Transverse colon (tissue), 4 donors: Measurements from ENCODE around the gene PRR5. TPM values are rescaled to one million over a fixed set of nuclear protein-coding genes. Genes with fewer than 3 reads are reported as not detected.
"Not testable (repeated sequence)": the region's sequence is repeated elsewhere in the genome, so short reads cannot be mapped to it uniquely, and the experiment has no call there.

Experiments
- DNase-seq: peaks from one replicate; pipeline ENCODE4 v3.0.0-alpha.2; 2019
- H3K27ac ChIP-seq, 4 donors: fragments of 200-600 bp; sonication (generic); 2 replicates each; pipeline ENCODE4 v1.5.1; 2016 to 2018; ENCODE audit warnings: inconsistent platforms in 4 of 4
- H3K27me3 ChIP-seq: fragments of 200-600 bp; sonication (generic); 2 replicates; pipeline ENCODE4 v1.5.1; 2017; ENCODE audit warnings: inconsistent platforms
- H3K36me3 ChIP-seq, 4 donors: fragments of 200-600 bp; sonication (generic); 2 replicates each; pipeline ENCODE4 v1.5.1; 2017 to 2019; ENCODE audit warnings: inconsistent platforms in 4 of 4
- H3K4me1 ChIP-seq, 4 donors: fragments of 200-600 bp; sonication (generic); 2 replicates each; pipeline ENCODE4 v1.5.1; 2017 to 2020; ENCODE audit warnings: inconsistent platforms in 4 of 4
- H3K4me3 ChIP-seq, 4 donors: fragments of 200-600 bp; sonication (generic); 1 replicate in 1 of 4; 2 replicates in 3 of 4; pipeline versions ENCODE4 v1.5.1 to v1.6.1; 2017 to 2019; ENCODE audit warnings: inconsistent platforms in 4 of 4
- H3K9me3 ChIP-seq, 2 donors: fragments of 200-600 bp; sonication (generic); 2 replicates each; pipeline ENCODE4 v1.5.1; 2017 to 2019; ENCODE audit warnings: inconsistent platforms in 2 of 2
- CTCF ChIP-seq, 5 experiments: fragments of 200-600 bp in 3 of 5; fragments of 450-650 bp in 2 of 5; sonication (generic) in 3 of 5; IDR thresholded peaks; 1 replicate in 2 of 5; 2 replicates in 3 of 5; pipeline ENCODE4 v1.5.1; 2016 to 2017; ENCODE audit warnings: antibody characterized with exemption in 5 of 5, inconsistent platforms in 3 of 5, mild to moderate bottlenecking in 2 of 5, moderate library complexity in 1 of 5
- EP300 ChIP-seq: sonication (generic); formaldehyde crosslinking; IDR thresholded peaks from one replicate; pipeline ENCODE4 v1.6.1; 2017; ENCODE audit warnings: antibody characterized with exemption, low read depth
- POLR2A ChIP-seq: fragments of 450-650 bp; IDR thresholded peaks from one replicate; pipeline ENCODE4 v1.6.1; 2016; ENCODE audit warnings: antibody characterized with exemption, mild to moderate bottlenecking, moderate library complexity
- POLR2AphosphoS5 ChIP-seq, 3 donors: sonication (generic); formaldehyde crosslinking; IDR thresholded peaks; one replicate each; pipeline ENCODE4 v1.6.1; 2016; ENCODE audit warnings: antibody characterized with exemption in 3 of 3
- WGBS, 2 donors: methylation state at CpG; one replicate each; pipeline ENCODE4 v1.1.5; 2018; ENCODE audit warnings: low coverage in 1 of 2; 5-methylcytosine and 5-hydroxymethylcytosine counted together
- in situ Hi-C, 4 donors: fragments of 200-750 bp; cut with MboI; loops; one replicate each; pipeline versions ENCODE4 v1.15.0 to v1.15.1; 2017; ENCODE audit warnings: low sequenced_read_pairs in 3 of 4, low pct_ligation_motif_present in 1 of 4, low pct_unique_long_range_greater_than_20kb in 1 of 4
- intact Hi-C: fragments of 100-400 bp; cut with DNase I; formaldehyde crosslinking; loops from one replicate; pipeline ENCODE4 v1.15.1; 2023; ENCODE audit warnings: low total_unique reads
- total RNA-seq, 4 donors: library from RNA; depleted of rRNA; stranded (reverse); fragments of >200 nt; gene quantifications; one replicate each; pipeline ENCODE4 v1.1.0, GENCODE V29; 2016

Gene PRR5
- total RNA-seq: 10 to 100 TPM; 17.7 to 68.3 (median 22.2) TPM

- DNase-seq: peak; percentile 84
- Histone ChIP-seq H3K9me3 (no peaks in the 10 kb centered on the region), H3K4me3 (peak within 1 kb of the TSS; percentile 68 to 79 (median 74)), H3K4me1 (peaks cover 8 to 26% (median 14%) of the 10 kb centered on the region in 4 donors), H3K27me3 (no peaks in the 10 kb centered on the region), H3K36me3 (no peaks in the 10 kb centered on the region), H3K27ac (peak within 1 kb of the TSS; percentile 74 to 89 (median 86))
- WGBS, 2 donors: 3% methylated on average over 18 of the region's 88 CpGs; no CpG with 5 or more reads in 1 of the 2 donors
- TF ChIP-seq CTCF (IDR thresholded peaks at IDR 0.05) (no peak), POLR2AphosphoS5 (IDR thresholded peaks at IDR 0.05) (peak in 1 of 3 donors; percentile 37), EP300 (no peak)
- in situ Hi-C loops (no loop called here), intact Hi-C loops (no loop called here)
Observed at GRCh38 chr22:44701824-44702478, at the start of gene PRR5. TSS of gene PRR5 (plus strand) at chr22:44702204. CDS start at chr22:44702475, 271 bp downstream.

GRCh38 chr22:44652866-44653265 lies 49.1 kb upstream of the PRR5 start:
- H3K27me3 ChIP-seq, H3K36me3 ChIP-seq, H3K27ac ChIP-seq, H3K4me3 ChIP-seq, H3K9me3 ChIP-seq, intact Hi-C loops, in situ Hi-C loops, H3K4me1 ChIP-seq, DNase-seq: not testable (repeated sequence)
- WGBS, 2 donors: 68% methylated on average over 1 of the region's 1 CpG; no CpG with 5 or more reads in 1 of the 2 donors

GRCh38 chr22:44658311-44658953 lies 43.6 kb upstream of the PRR5 start:
- peak overlapping the region; percentile 55 to 76 (median 64) for H3K27ac ChIP-seq
- peak; percentile 39 for DNase-seq

GRCh38 chr22:44659140-44659539 lies 42.9 kb upstream of the PRR5 start:
- Histone ChIP-seq H3K36me3 (no peaks in the 10 kb centered on the region), H3K27ac (peak overlapping the region; percentile 55 to 76 (median 64)), H3K4me1 (peaks cover 0 to 26% (median 12%) of the 10 kb centered on the region in 4 donors), H3K27me3 (no peaks in the 10 kb centered on the region), H3K9me3 (no peaks in the 10 kb centered on the region), H3K4me3 (no peak overlapping the region)
- no peak for TF ChIP-seq CTCF (IDR thresholded peaks at IDR 0.05)
- no peak for TF ChIP-seq POLR2AphosphoS5 (IDR thresholded peaks at IDR 0.05)
- no peak for TF ChIP-seq EP300
- intact Hi-C loops: no loop called here
- whole genome bisulfite sequencing, 2 donors: 58% methylated on average over 6 of the region's 6 CpGs; no CpG with 5 or more reads in 1 of the 2 donors
- in situ Hi-C loops: no loop called here
- no peak for DNase-seq

More at GRCh38 chr22:44658311-44658953, 43.6 kb upstream of the PRR5 start:
- no peak overlapping the region for H3K4me3 ChIP-seq
- H3K4me1 ChIP-seq: peaks cover 0 to 18% (median 12%) of the 10 kb centered on the region in 4 donors
- no peaks in the 10 kb centered on the region for H3K9me3 ChIP-seq
- H3K36me3 ChIP-seq: no peaks in the 10 kb centered on the region
- WGBS, 2 donors: 47% methylated on average over 14 of the region's 14 CpGs; no CpG with 5 or more reads in 1 of the 2 donors
- no peaks in the 10 kb centered on the region for H3K27me3 ChIP-seq
- TF ChIP-seq POLR2A (no peak), POLR2AphosphoS5 (IDR thresholded peaks at IDR 0.05) (no peak), CTCF (IDR thresholded peaks at IDR 0.05) (no peak), EP300 (no peak)
- in situ Hi-C loops: no loop called here
- intact Hi-C loops: no loop called here
